Ishikawa (cell line): ENCODE results near the gene UFSP2.

Source experiments
- CEBPB ChIP-seq: IDR thresholded peaks from 2 replicates; pipeline ENCODE4 v1.6.1; 2012
- CREB1 ChIP-seq: IDR thresholded peaks from 2 replicates; pipeline ENCODE4 v1.6.1; 2012; ENCODE audit warnings: low read depth
- EGR1 ChIP-seq: IDR thresholded peaks from 2 replicates; pipeline ENCODE4 v1.6.1; 2012
- EP300 ChIP-seq: IDR thresholded peaks from 2 replicates; pipeline ENCODE4 v1.6.1; 2012; ENCODE audit warnings: borderline replicate concordance
- FOXM1 ChIP-seq: IDR thresholded peaks from 2 replicates; pipeline ENCODE4 v1.6.1; 2012; ENCODE audit warnings: low read depth, borderline replicate concordance
- NFIC ChIP-seq: IDR thresholded peaks from 2 replicates; pipeline ENCODE4 v1.6.1; 2012
- RAD21 ChIP-seq: IDR thresholded peaks from 2 replicates; pipeline ENCODE4 v1.6.1; 2012; ENCODE audit warnings: low read depth
- TAF1 ChIP-seq: IDR thresholded peaks from 2 replicates; pipeline ENCODE4 v1.6.1; 2012; ENCODE audit warnings: low read depth, mild to moderate bottlenecking
- TCF12 ChIP-seq: IDR thresholded peaks from 2 replicates; pipeline ENCODE4 v1.6.1; 2012; ENCODE audit warnings: low read depth
- TEAD4 ChIP-seq: IDR thresholded peaks from 2 replicates; pipeline ENCODE4 v1.6.1; 2012
- YY1 ChIP-seq: IDR thresholded peaks from 2 replicates; pipeline ENCODE4 v1.6.1; 2012; ENCODE audit warnings: low read depth
- ZBTB7A ChIP-seq: IDR thresholded peaks from 2 replicates; pipeline ENCODE4 v1.6.1; 2012; ENCODE audit warnings: low read depth
- TF ChIP-seq, protein P1 (sequence below): IDR thresholded peaks from 2 replicates; pipeline ENCODE4 v1.6.1; 2012
- TF ChIP-seq, protein P2 (sequence below): IDR thresholded peaks from 2 replicates; pipeline ENCODE4 v1.6.1; 2012; ENCODE audit warnings: low read depth, mild to moderate bottlenecking
- TF ChIP-seq, protein P3 (sequence below): IDR thresholded peaks from 2 replicates; pipeline ENCODE4 v1.6.1; 2012

Gene UFSP2

DNA sequence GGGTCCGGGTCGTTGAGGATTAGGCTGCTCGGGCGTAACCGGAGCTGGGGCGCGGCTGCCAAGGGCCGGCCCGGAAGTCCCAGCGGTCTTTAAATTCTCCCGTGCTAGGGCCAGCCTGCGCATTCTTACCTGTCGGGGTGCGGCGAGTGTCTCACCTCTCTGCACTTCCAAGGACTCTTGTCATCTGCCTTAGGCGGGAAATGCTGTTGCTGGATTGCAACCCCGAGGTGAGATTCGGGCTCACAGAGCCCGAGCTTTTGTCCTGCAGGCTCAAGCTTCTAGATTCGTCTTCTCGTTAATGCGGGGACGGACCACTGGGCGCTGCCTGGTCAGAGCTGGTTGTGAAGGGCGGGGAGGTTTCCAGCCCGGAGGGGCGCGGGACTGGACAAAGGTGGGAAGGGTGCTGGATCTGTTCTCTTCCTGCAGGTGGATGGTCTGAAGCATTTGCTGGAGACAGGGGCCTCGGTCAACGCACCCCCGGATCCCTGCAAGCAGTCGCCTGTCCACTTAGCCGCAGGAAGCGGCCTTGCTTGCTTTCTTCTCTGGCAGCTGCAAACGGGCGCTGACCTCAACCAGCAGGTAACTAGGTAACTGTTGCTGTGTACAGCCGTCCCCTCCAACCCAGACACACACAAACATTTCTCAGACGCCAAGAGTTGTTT lies 28.9 kb downstream of the UFSP2 start, which contains the start of gene ANKRD37:
Gene ANKRD37, plus strand, starts transcription at position 118 of the 662 bp plus-strand sequence. Its CDS starts 83 bp downstream, at position 201.
- no peak for TF ChIP-seq TAF1
- TF ChIP-seq, protein P1, sequence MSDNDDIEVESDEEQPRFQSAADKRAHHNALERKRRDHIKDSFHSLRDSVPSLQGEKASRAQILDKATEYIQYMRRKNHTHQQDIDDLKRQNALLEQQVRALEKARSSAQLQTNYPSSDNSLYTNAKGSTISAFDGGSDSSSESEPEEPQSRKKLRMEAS: no peak
- TF ChIP-seq ZBTB7A: no peak
- no peak for TF ChIP-seq EP300
- no peak for TF ChIP-seq TCF12
- TF ChIP-seq NFIC: 0 out of 2 replicates have a peak, but pooled peaks have one; percentile 4
- TF ChIP-seq RAD21: 0 out of 2 replicates have a peak, but pooled peaks have one; percentile 0
- TF ChIP-seq TEAD4: peak; percentile 72
- no peak for TF ChIP-seq EGR1
- TF ChIP-seq, protein P2, sequence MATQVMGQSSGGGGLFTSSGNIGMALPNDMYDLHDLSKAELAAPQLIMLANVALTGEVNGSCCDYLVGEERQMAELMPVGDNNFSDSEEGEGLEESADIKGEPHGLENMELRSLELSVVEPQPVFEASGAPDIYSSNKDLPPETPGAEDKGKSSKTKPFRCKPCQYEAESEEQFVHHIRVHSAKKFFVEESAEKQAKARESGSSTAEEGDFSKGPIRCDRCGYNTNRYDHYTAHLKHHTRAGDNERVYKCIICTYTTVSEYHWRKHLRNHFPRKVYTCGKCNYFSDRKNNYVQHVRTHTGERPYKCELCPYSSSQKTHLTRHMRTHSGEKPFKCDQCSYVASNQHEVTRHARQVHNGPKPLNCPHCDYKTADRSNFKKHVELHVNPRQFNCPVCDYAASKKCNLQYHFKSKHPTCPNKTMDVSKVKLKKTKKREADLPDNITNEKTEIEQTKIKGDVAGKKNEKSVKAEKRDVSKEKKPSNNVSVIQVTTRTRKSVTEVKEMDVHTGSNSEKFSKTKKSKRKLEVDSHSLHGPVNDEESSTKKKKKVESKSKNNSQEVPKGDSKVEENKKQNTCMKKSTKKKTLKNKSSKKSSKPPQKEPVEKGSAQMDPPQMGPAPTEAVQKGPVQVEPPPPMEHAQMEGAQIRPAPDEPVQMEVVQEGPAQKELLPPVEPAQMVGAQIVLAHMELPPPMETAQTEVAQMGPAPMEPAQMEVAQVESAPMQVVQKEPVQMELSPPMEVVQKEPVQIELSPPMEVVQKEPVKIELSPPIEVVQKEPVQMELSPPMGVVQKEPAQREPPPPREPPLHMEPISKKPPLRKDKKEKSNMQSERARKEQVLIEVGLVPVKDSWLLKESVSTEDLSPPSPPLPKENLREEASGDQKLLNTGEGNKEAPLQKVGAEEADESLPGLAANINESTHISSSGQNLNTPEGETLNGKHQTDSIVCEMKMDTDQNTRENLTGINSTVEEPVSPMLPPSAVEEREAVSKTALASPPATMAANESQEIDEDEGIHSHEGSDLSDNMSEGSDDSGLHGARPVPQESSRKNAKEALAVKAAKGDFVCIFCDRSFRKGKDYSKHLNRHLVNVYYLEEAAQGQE: no peak

DNA sequence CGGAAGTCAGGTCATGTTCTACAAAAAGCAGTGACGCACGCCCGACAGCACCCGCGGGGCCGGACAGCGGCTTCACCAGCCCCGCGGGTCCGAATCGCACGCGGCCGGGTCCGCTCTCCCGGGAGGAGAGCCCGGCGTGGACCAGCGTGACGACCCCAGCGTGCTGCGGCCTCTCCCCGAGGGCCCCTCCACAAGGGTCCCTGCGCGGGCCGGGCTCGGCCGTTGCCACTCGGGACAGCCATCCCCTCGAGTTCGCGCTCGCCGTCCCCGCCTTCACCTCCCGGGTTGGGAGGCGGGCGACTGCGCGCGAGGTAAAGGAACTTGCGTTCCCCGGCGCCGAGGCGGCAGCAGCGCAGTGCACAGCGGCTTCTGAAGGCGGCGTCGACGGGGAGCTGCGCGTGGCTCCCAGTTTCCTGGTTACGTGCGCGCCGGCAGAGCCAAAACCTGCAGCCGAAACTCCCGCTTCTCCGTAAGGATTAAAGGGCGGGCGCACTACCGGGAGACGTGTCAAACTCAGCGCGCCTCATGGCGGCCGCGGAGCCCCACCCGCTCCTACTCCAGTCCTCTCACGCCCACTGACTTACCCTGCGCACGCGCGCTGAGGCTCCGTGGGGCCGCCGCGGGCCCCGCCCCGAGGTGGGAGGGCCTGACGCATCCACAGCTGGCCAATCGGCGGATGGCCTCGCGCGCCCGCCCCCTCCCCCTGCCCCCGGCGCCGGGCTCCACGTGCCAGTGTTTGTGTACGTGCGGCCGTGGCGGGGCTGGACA lies 29.6 kb downstream of the UFSP2 start:
- TF ChIP-seq TEAD4: no peak
- TF ChIP-seq TAF1: no peak; the same call in 1 of the 2 replicates
- peak; percentile 33; the same call in 1 of the 2 replicates for TF ChIP-seq TCF12
- TF ChIP-seq YY1: peak; percentile 95
- TF ChIP-seq CEBPB: no peak
- TF ChIP-seq FOXM1: no peak
- TF ChIP-seq EP300: peak; percentile 7; the same call in 1 of the 2 replicates
- peak; percentile 19; the same call in 1 of the 2 replicates for TF ChIP-seq NFIC
- no peak for TF ChIP-seq ZBTB7A
- peak; percentile 10; the same call in 1 of the 2 replicates for TF ChIP-seq RAD21
- TF ChIP-seq, protein P2: peak; percentile 69
- peak; percentile 75 for TF ChIP-seq EGR1
- TF ChIP-seq, protein P3, sequence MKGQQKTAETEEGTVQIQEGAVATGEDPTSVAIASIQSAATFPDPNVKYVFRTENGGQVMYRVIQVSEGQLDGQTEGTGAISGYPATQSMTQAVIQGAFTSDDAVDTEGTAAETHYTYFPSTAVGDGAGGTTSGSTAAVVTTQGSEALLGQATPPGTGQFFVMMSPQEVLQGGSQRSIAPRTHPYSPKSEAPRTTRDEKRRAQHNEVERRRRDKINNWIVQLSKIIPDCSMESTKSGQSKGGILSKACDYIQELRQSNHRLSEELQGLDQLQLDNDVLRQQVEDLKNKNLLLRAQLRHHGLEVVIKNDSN: peak; percentile 72
- peak; percentile 90 for TF ChIP-seq CREB1
- TF ChIP-seq, protein P1: peak; percentile 99

DNA sequence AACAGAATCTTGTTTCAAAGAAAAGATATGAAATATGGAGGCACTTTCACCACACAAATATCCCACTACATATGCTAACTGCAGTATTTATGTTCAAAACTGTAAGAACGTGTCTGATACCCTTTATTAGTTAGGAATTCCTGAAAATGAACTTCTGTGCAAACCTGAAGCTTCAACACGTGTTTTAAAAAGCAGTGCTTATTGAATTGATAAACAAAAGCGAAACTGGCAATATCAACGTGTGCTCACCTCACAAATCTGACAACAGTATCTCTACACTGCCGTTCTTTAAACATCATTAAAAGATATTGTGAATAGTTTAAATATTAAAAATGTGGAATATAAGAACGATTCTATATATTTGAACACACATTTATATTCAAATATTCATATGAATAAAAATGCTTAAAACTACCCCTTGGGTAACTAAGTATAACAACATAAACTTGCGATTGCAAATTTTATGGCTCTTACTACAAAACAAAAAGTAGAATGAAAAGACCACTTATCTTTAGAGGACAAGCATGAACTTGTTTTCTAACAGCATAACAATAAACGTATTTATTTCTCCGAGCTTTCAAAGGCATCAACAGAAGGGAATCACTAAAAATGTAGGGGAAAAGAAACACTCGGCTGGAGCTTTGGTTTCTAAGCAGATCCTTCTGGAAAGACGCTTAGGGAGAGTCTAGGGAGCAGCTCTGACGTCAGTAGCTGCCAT lies 30.4 kb downstream of the UFSP2 start, which contains the start of gene LRP2BP:
Gene LRP2BP, minus strand, starts transcription at position 687 of the 718 bp plus-strand sequence. CDS start 17,738 bp downstream, outside the sequence.
- TF ChIP-seq CEBPB (no peak), EGR1 (no peak), FOXM1 (0 out of 2 replicates have a peak, but pooled peaks have one; percentile 10)

DNA sequence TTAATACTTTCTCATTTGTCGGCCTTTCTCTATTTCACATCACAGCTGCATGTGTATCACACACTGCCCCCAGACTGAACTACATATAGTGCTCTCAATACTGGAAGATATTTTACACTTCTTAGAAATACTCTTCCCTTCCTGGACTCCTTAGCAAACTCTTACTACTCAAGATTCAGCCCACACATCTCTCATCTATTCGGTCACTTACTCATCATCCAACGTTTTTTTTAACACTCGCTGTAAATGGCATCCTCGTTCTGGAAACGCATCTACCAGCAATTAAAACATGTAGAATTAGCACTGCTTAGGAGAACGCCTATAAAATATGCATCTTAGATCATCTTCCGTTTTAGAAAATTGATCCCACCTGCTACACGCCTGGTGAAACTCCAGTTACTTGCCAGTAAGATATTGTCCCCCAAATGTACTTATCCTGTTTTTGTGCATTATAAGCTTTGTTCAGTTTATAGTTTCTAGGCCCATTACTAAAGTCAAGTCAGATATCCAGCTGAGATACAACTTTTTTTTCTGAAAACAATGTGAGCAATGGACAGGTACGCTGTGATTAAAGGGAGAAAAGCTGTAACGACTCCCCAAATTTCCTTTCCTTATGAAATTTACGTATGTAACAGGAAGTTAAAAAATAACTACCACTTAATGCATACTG lies 31.1 kb downstream of the UFSP2 start:
- TF ChIP-seq TEAD4: no peak
- TF ChIP-seq CREB1: no peak
- TF ChIP-seq ZBTB7A: no peak
- TF ChIP-seq YY1: no peak

DNA sequence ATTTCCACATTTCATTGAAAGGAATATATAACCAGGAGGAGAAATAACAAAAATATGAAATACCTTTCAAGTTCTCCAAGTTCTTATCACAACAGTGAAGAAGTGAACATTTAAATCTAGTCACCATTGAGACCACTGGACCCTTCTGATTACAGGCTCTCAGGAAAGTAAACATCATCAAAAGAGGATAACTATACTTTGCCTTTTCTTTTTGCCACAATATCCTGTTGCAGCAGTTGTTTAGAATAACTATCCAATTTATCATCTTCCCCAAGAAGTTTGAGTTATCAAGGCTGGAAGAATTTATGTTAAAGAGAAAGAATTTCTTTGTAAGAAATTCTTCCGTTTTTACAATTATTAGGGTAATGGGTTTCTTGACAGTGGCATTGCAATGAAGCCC lies 33.6 kb downstream of the UFSP2 start:
- TF ChIP-seq RAD21 (no peak), TAF1 (no peak), EP300 (no peak), FOXM1 (no peak), CREB1 (no peak), ZBTB7A (no peak), TEAD4 (no peak), YY1 (no peak), TCF12 (no peak), NFIC (no peak), CEBPB (no peak), EGR1 (no peak)
- TF ChIP-seq, protein P1: no peak
- TF ChIP-seq, protein P2: no peak
- TF ChIP-seq, protein P3: no peak
